ENCODE results near the gene DPCD.

The DPCD gene

DNA sequence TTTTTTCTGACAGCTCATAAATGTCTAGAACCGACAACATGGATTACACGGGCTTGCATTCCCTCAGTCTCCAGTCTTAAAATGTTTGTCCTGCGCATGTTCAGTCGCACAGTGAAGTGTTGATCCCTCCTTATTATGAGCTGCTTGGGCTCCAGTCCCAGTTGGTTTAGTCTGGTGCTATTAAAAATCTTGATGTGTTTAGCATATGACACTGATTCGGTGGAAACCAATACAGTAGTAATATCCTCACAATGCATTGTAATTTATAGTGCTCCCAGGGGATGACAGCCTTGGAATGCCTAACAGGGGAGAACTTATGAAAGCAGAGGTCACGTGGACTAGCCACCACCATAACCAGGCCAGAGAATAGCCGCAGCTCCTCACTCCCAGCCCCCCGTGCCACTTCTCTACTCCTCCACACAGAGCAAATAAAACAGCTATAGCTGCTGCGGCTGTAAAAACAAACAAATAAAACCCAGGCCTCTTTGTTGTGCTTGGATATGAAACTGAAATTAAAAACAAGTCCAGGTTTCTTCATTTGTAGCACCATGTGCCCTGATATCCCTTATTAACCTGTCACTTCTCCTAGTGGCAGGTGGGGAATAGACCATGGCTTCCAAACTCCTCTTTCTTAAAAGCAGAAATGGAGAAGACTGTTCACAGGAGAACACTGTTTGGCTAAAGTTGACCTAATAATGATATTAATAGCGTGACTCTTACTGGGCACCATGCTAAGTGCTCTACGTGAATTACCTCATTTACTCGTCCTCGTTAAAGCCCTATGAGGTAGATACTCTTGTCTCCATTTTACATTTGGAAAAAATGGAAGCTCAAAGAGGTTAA, 7.7 kb downstream of the DPCD start:
- Histone ChIP-seq H3K9me3 (no peaks in the 10 kb centered on the region), H3K27me3 (no peaks in the 10 kb centered on the region), H3K4me1 (peaks cover 10% of the 10 kb centered on the region), H3K36me3 (no peaks in the 10 kb centered on the region), H3K4me3 (ENCODE audit: low read depth, low read length) (no peak overlapping the region)
- TF ChIP-seq CTCF (IDR thresholded peaks at IDR 0.05; ENCODE audit: low read depth, low read length) = no peak
- no peak for DNase-seq

DNA sequence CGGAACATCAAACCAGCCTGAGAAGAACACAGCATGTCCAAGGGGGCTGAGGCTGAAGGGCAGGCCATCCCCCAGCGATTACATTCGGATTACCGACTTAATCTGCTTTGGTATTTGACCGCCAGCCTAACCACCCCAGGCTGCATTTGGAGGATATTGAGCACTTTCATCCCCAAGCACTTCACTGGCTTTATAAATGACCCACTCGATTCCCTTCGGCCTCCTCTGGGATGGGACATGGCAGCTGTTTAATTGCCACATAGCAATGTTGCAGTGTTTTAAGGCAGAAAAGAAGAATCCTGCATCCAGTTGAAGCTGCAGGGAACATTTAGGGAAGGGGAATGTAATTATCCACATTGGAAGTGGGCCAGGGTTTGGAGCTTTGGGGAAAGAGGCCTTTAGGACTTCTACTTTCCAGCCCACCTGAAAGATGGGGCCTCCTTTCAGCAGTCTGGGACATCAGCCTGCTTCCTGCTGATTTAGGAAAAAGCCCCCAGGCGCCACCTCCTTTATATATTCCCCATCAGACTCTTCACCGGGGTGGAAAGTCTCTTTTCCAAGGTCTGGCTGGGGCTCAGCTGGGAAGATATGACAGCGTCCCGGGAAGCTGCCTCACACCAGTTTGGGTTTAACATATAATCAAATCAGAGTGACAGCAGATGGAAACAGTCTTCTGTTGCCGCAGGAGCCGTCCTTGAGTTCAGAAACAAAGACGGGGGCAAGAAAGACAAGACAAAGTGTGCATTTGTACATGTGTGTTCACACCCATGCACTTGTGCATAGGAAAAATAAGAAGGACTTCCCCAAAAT, 9.2 kb downstream of the DPCD start:
- Histone ChIP-seq H3K4me1 (peaks cover 10% of the 10 kb centered on the region), H3K36me3 (no peaks in the 10 kb centered on the region), H3K4me3 (ENCODE audit: low read depth, low read length) (no peak overlapping the region), H3K9me3 (no peaks in the 10 kb centered on the region), H3K27me3 (no peaks in the 10 kb centered on the region)
- peak; percentile 31 for DNase-seq
- no peak for TF ChIP-seq CTCF (IDR thresholded peaks at IDR 0.05; ENCODE audit: low read depth, low read length)

DNA sequence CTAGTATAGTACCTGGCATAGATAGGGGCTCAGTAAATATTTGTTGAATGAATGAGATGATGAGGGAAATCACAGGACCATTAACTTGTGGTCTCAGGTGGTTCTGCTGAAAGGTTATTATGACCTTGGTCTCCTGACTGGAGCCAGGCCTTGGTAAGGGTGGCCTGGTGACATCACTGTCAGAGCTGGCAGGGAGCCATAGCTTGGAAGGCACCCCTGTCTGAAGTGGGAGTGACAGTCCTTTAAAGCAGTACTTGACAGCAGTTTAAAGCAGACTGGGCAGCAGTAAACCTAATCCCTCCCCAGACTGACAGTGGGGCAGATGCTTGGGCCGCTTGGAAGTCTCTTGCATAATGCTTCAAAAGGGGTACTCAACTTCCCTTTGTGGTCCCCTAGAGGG, 13.4 kb downstream of the DPCD start:
- TF ChIP-seq CTCF (IDR thresholded peaks at IDR 0.05; ENCODE audit: low read depth, low read length) = no peak
- peak; percentile 31 for DNase-seq
- H3K4me1 ChIP-seq = peaks cover 10% of the 10 kb centered on the region

DNA sequence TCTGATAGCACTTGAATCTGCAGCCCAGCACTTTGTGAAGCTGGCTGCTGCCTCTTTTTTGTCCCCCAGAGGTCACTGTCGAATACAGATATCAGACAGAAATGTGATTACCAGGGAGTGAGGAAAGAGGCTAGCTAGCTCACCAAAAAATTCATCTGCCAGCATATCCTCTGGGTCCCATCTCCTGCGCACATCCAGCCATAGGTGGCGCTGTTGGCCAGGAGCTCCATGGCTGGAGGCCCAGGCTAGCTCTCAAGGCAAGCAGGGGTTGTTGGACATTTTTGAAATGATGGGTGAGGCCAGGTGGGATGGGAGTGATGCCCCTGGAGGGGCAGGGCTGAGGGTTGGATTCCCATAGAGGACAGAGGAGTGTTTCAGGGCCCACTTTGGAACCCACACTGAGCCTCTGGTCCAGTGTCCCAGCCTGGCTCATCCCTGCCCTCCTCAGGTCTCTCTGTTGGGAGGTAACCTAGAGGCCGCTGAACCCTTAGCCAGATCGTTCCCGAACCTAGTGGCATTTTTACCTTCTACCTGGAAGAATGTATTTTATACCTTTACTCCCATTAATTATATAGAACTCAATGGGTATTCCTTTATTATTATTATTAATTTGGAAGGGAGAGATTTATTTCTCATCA, 14.8 kb downstream of the DPCD start:
- peak; percentile 99 for TF ChIP-seq CTCF (IDR thresholded peaks at IDR 0.05; ENCODE audit: low read depth, low read length)
- H3K4me3 ChIP-seq (ENCODE audit: low read depth, low read length) = no peak overlapping the region

More for the DNA sequence above, 13.4 kb downstream of the DPCD start:
- no peaks in the 10 kb centered on the region for H3K27me3 ChIP-seq
- no peaks in the 10 kb centered on the region for H3K36me3 ChIP-seq
- no peak overlapping the region for H3K4me3 ChIP-seq (ENCODE audit: low read depth, low read length)
- no peaks in the 10 kb centered on the region for H3K9me3 ChIP-seq

DNA sequence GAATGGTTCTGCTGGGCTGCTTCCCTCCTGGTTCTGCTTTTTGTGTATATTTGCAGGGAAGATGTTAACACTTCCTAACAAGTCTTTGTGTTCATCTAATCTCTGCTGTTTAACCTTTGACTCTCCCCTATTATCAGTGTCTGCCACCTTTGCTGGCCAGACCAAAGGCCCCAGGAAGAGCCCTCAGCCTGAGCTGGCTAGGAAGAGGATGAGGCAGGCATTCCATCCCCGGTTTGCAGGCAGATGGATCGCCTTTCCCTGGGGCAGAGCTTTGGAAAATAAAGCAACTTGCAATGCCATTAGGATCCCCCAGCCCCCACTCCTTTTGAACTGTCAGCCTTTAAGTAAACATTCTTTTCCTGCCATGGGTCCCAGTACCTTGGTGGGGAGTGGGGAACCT, 19.0 kb downstream of the DPCD start:
- Histone ChIP-seq H3K27me3 (no peaks in the 10 kb centered on the region), H3K4me1 (no peaks in the 10 kb centered on the region), H3K9me3 (no peaks in the 10 kb centered on the region), H3K4me3 (ENCODE audit: low read depth, low read length) (no peak overlapping the region), H3K36me3 (peaks cover 3% of the 10 kb centered on the region; the same call in 1 of the 2 replicates)
- TF ChIP-seq CTCF (IDR thresholded peaks at IDR 0.05; ENCODE audit: low read depth, low read length) = no peak
- DNase-seq = no peak

More for the DNA sequence above, 14.8 kb downstream of the DPCD start:
- Histone ChIP-seq H3K9me3 (no peaks in the 10 kb centered on the region), H3K4me1 (no peaks in the 10 kb centered on the region), H3K27me3 (no peaks in the 10 kb centered on the region), H3K36me3 (no peaks in the 10 kb centered on the region)
- DNase-seq = peak; percentile 87
